GM19239 (cell line): Measurements from ENCODE around the gene UMOD.
"Not testable (repeated sequence)": the region's sequence is repeated elsewhere in the genome, so short reads cannot be mapped to it uniquely, and the experiment has no call there.

Experiments used
- DNase-seq: peaks from one replicate; pipeline ENCODE4 v3.0.0; 2011; ENCODE audit warnings: low spot score; ENCODE audit not compliant: insufficient read length
- FAIRE-seq: peaks from 2 replicates; lab custom pipeline; 2011; peaks lifted over from hg19 to GRCh38; lab: Jason Lieb, UNC

The UMOD gene

DNA sequence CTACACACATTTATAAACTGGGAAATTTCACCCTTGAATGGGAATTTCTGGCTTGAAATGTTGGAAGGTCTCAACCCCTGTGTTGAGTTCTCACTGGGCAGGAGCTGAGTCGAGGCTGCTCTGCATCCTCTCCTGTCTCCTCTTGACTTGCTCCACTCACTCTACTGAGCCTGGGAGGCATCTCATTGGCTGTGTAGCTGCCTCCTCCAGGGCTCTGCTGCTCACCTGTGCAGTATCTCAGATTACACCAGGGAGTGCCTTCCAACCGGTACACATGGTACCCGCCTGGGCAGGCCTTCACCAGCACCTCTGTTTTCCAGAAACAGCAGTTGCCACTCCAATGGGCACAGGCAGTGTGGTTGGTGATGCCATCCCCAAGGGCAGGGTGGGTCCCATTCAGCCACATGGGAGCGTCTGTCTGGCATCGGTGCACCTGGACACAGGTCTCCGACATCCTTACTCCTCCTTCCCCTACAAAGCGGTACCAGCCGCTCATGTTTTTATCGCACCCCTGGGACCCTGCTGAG is 28.9 kb downstream of the UMOD start:
- DNase-seq (no peak), FAIRE-seq (no peak)

DNA sequence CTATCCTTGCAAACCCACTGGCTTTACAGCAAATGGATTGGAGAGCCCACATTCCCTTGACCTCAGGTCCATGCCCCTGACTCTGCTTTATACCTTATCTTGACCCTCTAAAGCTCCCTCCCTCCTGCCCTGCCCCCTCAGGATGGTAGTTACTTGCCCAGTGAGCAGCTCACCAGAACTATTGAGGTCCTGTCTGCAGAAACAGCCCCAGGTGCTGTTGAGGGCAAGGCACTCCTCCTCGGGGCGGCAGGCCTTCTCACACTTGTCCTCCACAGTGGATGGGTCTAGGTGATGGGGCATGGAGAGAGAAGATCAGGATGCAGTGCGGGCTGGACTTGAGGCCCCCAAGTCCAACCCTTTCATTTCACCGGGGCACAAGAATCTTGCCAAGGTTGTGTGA is 29.8 kb downstream of the UMOD start:
- DNase-seq (no peak), FAIRE-seq (no peak)

DNA sequence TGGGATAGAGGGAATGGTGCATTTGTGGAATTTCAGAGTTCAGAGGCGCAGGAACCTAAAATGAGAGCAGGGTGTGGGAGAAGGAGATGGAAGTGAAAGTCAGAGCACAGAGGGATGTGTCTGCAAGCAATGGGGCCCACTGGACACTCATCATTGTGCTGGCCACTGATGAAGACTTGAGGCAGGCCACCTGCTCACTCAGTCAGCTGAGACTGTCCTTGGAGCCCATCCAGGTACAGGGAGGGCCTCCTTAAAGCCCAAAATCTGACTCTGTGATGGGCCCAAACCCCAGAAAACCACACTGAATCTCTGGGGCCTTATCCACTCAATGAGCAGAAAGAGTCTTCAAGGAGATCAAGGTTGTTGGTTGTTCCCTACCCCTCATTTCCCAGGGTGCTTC is 30.8 kb downstream of the UMOD start:
- DNase-seq (no peak), FAIRE-seq (no peak)

DNA sequence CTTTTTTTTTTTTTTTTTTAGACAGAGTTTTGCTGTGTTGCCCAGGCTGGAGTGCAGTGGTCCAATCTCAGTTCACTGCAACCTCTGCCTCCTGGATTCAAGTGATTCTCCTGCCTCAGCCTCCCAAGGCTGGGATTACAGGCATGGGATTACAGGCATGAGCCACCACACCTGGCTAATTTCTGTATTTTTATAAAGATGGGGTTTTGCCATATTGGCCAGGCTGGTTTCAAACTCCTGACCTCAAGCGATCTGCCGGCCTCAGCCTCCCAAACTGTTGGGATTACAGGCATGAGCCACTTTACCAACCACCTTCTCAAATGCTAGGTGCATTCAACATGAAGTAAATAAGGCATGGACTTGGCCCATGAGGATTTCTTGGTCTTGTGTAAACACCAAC is 31.5 kb downstream of the UMOD start:
- FAIRE-seq, DNase-seq: not testable (repeated sequence)

DNA sequence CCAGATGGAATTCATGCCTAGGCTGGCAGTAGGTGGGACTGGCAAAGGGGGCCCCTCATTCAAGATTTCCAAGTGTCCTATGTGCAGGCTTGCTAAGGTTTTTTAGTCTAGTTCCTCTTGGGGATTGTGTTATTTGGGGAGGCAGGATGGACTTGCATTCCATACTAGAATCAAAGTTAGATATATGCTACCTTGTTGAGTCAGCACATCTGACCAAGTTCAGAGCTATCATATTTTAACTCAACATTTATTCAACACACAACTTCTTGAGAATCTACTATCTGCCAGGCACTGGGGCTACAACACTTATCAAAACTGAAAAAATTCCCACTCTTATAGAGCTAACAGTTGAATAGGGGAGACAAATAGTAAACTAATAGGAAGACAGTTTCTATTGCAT is 31.9 kb downstream of the UMOD start:
- DNase-seq (no peak), FAIRE-seq (no peak)

DNA sequence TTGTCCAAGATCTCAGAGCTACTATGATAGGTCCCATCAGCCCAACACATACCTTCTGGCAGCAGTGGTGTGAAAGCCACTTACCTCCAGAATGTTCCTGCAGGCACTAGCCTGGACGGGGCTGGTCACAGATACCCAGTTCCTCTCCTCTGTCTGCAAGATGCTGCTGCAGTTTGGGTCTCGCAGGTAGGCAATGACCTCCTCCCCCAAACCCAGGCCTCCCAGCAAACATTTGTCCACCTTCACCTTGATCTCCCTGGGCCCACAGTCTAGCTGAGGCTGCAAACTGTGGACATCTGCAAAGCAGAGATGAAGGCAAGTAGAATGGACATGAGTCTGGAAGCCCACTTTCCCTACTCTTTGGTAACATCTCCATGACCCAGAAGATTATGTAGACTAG is 32.3 kb downstream of the UMOD start:
- DNase-seq (no peak), FAIRE-seq (no peak)

DNA sequence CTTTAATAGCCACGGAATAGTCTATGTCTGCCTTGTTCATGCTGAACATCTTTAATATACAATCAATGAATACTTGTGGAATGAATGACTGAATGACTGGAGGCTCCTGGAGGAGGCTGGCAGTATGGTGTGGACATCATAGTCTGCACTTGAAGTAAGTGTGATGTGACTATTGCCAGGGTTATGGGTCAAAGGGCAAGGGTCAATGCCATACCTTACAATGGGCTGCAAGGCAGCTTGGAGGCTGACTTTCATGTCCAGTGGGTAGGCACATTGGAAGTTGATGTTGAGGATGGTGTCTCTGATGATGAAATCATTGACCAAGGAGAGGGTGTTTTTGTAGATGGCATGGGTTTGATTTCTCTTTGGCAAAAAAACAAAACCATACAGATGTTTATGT is 33.1 kb downstream of the UMOD start:
- FAIRE-seq, result no peak

DNA sequence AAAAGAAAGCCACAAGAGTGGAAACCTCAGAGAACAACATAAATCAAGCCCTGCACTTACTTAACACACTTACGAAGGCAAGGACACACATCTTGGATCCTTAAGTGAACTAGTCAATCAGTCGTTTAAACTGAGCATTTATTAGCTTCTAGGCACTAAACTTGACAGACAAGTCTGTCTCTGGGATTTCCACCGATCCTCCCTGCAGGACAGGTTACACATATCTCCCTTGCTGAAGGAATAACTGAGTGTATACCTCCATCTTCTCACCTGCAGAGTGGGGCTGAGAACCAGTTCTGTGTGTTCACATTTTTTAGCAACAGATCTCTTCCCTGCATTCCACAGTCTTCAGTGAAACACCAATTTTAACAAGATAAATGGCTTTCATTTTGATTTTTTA is 34.1 kb downstream of the UMOD start:
- DNase-seq, result no peak
- FAIRE-seq, result no peak

More for the DNA sequence above, 33.1 kb downstream of the UMOD start:
- DNase-seq, result no peak

DNA sequence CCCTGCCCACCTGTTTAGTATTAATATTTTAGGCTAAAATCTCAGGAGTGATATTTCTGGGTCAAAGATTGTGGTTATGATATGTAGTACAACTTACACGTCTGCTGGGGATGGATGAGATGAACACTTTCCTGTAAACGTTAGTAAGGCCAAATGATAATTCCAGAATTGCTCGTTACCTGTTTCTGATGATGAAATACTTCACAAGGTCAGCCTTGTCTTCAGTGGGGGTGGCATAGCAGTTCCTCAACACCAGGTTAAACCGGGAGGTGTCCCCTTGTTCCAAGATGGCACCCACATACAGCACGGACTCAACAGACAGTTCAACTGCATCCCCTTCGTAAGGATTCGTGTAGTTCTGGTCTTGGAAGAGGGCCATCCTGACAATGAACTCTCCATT is 34.5 kb downstream of the UMOD start:
- no peak for FAIRE-seq
- no peak for DNase-seq

DNA sequence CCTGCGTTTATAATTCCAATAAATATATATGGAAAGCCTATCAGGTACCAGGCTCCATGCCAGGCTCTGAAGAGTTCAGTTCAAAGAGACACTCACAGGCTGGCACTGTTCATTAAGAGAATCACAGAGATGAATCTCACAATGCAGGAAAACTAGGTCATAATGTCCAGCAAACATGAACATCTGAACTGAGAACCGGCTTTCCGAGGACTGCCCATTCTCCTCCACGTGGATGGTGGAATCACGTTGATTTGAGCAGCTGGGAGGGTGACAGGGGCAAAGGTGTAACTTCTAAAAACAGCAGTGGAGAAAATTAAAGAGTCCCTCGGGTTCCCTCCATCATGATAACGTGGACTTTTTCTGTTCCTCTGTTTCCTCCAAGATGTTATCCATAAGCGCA is 35.4 kb downstream of the UMOD start:
- FAIRE-seq (no peak), DNase-seq (no peak)

DNA sequence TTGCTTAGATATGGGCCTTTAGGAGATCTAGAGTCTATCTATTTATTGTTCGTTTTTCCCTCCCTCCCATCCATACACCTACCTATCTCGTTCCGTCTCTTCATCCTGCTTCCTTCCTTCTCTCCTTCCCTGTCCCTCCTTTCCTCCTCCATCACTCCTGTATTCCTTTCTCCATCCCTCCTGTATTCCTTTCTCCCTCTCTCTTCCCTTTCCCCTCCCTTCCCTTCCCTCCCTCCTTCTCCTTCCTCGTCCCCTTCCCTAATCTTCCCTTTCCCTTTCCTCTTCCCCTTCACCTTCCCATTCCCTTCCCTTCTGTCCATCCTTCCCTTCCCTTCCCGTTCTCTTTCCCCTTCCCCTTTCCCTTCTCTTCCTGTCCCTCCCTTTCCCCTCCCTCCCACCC is 35.8 kb downstream of the UMOD start:
- FAIRE-seq (no peak), DNase-seq (no peak)

DNA sequence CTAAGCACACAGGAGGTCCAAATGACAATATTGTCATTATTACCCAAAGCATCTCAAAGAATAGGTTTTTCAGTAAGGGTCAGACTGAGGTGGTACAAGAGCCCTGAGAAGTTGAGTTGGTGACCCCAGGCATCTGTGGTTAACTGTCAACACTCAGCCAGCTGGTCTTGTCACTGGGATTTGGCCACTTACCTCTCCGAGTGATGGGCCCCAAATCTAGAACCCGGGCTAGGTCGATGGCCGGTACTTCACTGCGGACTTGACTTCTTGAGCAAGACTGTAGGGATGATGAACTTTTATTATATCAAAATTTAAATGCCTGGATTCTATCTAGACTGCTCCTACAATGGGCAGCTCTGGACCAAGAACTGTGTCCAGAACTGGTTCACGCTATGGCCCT is 36.8 kb downstream of the UMOD start:
- no peak for FAIRE-seq
- no peak for DNase-seq

DNA sequence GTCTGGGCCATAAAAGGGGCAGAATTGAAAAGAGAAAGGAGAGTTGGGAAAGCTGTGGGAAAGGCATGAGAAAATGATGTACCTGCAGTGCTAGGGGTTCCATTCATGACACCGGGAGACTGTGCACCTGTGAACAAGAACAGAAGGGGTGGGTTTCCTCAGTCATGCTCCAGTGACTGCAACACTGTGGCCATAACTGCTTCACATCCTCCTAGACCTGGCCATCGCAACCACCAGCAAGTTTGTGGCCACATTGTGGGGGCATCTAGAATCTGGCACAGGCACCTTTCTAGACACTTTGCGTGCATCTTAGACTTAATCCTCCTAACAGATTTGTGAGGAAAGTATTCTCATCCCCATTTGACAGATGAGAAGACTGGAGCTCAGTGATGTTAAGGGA is 37.9 kb downstream of the UMOD start:
- no peak for FAIRE-seq
- DNase-seq, result no peak

DNA sequence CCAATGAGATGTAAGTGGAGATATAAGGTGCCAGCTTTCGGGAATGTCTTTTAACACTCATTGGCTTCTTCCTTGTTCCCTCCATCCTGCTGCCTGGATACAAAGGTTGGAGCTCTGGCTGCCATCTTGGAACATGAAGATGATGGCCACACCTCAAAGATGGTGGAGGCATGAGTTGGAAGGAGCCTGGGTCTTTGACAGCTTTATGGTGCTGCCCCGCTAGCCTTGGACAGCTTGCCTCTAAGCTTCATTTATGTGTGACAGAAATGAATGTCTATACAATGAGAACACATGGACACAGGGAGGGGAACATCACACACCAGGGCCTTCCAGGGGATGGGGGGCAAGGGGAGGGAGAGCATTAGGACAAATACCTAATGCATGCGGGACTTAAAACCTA is 38.8 kb downstream of the UMOD start:
- FAIRE-seq (no peak), DNase-seq (no peak)

DNA sequence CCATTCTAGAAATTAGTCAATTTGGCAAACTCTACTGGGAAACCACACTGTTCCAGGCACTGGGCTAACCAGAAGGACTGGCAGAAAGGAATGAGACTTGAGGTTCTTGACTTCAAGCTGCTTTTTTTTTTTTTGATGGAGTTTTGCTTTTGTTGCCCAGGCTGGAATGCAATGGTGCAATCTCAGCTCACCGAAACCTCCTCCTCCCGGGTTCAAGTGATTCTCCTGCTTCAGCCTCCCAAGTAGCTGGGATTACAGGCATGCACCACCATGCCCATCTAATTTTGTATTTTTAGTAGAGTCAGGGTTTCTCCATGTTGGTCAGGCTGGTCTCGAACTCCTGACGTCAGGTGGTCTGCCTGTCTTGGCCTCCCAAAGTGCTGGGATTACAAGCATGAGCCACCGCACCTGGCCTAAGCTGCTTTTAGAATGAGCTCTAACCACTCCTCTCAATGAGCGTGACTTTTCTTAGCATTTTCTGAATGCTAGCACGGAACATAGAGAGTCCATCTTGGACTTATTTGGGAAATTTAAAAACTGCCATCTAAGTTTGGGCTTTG is 39.9 kb downstream of the UMOD start:
- not testable (repeated sequence) for DNase-seq, FAIRE-seq

DNA sequence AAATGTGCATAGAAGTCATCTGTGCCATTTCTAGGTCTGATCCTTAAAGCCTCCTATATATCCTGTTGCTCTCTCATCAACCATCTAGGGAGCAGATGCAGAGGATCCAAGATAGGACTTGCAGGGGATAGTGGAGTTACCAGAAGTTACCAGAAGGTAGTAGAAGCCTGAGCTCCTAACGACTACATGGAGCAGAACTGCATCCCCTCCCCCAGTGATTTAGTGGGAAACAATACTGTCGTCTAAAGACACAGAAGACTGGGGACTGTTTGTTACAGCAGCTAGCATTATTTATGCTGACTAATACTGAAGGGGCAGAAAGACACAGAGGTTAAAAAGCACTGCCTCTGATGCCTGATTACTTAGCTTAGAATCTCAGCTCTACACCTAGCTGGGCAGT is 41.0 kb downstream of the UMOD start:
- DNase-seq (no peak), FAIRE-seq (no peak)

DNA sequence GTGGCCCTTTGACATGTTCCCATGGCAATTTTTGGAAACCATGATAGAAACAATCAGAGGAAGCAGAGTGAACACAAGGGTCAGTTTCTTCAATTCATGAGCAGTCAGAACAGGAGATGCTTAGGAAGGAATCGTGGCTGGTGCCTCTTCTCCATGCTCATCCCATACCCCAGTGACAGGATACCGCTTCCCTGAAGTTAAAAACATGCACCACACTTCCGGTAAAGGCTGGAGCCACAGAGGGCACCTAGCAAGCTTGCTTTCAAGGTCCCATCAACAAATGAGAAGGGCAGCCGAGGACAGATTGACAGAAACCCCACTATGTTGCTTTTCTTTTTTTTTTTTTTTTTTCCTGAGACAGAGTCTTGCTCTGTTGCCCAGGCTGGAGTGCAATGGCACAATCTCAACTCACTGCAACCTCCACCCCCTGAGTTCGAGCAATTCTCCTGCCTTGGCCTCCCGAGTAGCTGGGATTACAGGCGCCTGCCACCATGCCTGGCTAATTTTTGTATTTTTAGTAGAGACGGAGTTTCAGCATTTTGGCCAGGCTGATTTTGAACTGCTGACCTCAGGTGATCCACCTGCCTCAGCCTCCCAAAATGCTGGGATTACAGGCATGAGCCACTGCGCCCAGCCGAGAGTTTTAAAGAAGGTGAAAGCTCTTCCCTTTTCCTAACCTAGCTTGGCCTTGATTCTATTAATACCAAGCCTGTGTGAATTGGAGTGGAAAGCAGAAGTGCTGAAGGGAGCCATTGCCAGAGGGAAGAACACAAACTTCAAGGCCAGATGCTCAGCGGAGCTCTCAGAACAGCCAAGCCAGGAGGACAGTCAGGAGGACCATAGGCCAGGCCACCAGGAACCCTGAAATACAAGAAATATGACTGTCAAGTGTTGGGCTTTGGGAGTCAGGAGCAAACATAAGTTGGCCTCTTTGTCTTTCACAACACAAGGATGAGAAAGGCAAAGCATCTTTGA is 41.8 kb downstream of the UMOD start:
- DNase-seq, result no peak
- FAIRE-seq, result no peak

DNA sequence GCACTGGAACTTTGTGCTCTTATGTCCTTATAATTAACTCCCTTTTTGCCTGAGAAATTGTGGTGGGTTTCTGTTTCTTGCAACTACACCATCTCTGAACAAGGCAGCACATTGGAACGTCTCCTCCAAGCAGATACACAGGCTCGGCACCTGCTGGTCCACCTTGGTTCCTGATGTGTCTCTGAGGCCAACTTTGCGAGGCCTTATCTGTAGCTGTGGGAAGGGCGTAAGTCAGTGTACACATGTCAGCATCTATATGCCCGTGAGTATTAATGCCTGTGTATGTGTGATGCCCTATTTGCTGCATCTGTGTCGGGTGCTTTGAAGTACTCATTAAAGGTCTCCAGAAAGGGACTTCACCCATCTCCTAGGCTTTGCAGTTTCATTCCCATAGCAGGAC is 42.7 kb downstream of the UMOD start:
- no peak for FAIRE-seq
- no peak for DNase-seq

DNA sequence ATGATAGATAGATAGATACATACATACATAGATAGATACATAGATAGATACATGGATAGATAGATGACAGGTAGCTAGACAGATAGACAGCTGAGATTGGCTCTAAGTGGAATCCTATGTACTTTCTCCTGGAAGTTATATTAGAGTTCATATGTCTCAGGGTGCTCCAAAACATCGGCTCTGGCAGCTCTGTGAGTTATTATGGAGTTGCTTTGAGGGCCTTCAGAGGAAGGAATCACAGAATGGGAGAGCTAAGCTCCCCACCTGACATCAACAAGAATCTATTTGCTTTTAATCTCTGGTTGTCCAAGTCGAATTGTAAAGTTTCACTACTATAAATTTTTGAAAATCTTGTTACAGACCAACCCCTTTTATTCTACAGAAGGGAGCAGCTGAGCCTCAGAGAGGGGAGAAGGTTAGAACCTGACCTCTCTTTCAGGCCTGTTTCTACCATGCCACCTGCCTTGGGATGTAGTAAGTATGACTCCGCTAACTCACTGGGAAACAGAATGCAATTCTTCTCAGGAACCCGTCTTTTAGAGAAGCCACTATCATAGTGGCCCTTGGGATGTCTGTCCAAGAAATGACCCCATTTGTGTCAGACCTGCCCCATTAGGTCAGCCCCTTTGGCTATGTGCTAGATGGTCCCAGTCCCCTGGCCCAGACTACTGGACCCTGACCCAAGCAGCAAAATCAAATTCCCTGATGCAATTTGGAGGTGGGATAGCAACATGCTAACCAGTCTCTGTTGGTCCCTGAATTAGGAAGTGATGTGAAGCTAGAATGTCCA is 43.5 kb downstream of the UMOD start:
- no peak for FAIRE-seq
- DNase-seq, result no peak

DNA sequence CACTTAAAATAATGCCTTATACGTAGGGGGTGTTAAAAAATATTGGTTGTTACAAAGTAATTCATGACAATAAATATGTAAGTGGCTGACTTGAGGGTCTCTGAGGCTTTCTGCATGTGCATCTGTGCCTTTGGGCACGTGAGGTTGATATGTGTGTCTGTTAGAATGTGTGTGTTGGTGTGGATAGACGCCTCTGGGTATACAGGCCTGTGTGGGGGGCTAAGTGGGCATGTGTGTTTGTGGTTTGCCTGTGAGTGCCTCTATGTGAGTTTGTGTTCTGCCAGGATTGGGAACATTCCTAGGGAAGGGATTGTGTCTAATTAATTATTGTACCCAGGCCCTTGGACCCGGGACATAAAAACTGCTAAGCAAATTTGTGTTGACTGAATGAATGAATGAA is 44.2 kb downstream of the UMOD start:
- DNase-seq (no peak), FAIRE-seq (no peak)

DNA sequence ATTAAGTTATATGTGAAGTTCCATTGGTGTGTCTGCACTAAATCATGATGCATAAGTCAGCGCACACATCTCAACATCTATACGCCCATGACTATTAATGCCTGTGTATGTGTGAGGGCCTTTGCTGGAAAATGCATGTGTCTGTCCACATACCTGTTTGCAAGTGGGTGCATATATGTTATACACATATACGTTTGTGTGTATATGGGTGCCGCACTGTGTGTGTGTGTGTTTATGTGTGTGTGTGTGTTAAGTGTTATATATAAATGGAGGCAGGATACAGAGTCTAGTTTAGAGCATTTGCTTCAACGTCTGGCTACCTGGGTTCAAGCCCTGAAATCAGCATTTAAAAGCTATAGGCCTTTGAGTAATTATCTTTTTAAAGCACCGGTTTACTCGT is 44.7 kb downstream of the UMOD start:
- DNase-seq, result no peak
- FAIRE-seq, result no peak
